ENCODE results near the gene SCUBE1.

GRCh38 chr22:43381693-43382092, 38.5 kb upstream of the SCUBE1 start:
- no peak for TF ChIP-seq SNAI2 (CRISPR knock-in tag; IDR thresholded peaks at IDR 0.05)
- no peak for TF ChIP-seq ZNF8 (CRISPR knock-in tag; IDR thresholded peaks at IDR 0.05)
- no peak for TF ChIP-seq ARNTL (CRISPR knock-in tag; IDR thresholded peaks at IDR 0.05; ENCODE audit: borderline replicate concordance, low read depth)
- TF ChIP-seq PPARA (CRISPR knock-in tag; IDR thresholded peaks at IDR 0.05; ENCODE audit: borderline replicate concordance), result no peak
- TF ChIP-seq ISL1 (CRISPR knock-in tag; IDR thresholded peaks at IDR 0.05), result no peak
- no peak for TF ChIP-seq ZC3H10 (CRISPR knock-in tag; IDR thresholded peaks at IDR 0.05)
- no peak for TF ChIP-seq CSRNP3 (CRISPR knock-in tag; IDR thresholded peaks at IDR 0.05)
- TF ChIP-seq TCF4 (CRISPR knock-in tag; IDR thresholded peaks at IDR 0.05; ENCODE audit: borderline replicate concordance), result no peak
- TF ChIP-seq GLIS3 (CRISPR knock-in tag; IDR thresholded peaks at IDR 0.05), result no peak
- no peak for TF ChIP-seq CREB5 (CRISPR knock-in tag; IDR thresholded peaks at IDR 0.05; ENCODE audit: low read depth)
- no peak for TF ChIP-seq ZFP30 (CRISPR knock-in tag; IDR thresholded peaks at IDR 0.05)
- TF ChIP-seq TSHZ2 (CRISPR knock-in tag; IDR thresholded peaks at IDR 0.05), result no peak
- TF ChIP-seq ZFP3 (CRISPR knock-in tag; IDR thresholded peaks at IDR 0.05), result no peak

All from SK-N-SH treated with all-trans-retinoic acid at 6 μM for 48 hours (cell line).